DMS114 treated with DMSO at 0.1 percent for 48 hours (cell line): ENCODE measurements around the gene ZFHX3.

Experiments
- DNase-seq: peaks from one replicate; lab custom pipeline; 2025; ENCODE audit not compliant: unreplicated experiment; lab: John Stamatoyannopoulos, UW

ZFHX3 gene

GRCh38 chr16:72886346-72886974, 161.5 kb downstream of the ZFHX3 start:
- no peak for DNase-seq

DNA sequence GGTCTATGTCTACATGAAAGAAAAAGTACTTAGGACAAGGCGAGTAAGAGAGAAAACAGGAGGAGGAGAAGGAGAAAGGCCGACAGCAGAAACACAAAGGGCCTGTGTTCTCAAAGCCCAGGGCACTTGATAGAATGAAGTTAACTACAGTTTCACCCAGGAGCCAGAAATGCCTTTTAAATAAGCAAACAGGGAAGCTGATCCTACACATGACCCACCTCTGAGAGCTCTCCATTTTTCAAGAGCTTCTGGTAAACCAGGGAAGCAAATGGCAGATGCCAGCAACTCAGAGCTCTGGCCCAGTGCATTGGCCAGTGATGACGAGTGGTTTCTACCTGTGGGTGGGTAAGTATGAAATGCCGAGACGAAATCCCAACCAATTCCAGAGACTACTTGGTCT, 163.4 kb downstream of the ZFHX3 start:
- no peak for DNase-seq

GRCh38 chr16:72884037-72884436, 163.9 kb downstream of the ZFHX3 start:
- DNase-seq, result no peak

GRCh38 chr16:72879846-72880245, 168.1 kb downstream of the ZFHX3 start:
- no peak for DNase-seq

DNA sequence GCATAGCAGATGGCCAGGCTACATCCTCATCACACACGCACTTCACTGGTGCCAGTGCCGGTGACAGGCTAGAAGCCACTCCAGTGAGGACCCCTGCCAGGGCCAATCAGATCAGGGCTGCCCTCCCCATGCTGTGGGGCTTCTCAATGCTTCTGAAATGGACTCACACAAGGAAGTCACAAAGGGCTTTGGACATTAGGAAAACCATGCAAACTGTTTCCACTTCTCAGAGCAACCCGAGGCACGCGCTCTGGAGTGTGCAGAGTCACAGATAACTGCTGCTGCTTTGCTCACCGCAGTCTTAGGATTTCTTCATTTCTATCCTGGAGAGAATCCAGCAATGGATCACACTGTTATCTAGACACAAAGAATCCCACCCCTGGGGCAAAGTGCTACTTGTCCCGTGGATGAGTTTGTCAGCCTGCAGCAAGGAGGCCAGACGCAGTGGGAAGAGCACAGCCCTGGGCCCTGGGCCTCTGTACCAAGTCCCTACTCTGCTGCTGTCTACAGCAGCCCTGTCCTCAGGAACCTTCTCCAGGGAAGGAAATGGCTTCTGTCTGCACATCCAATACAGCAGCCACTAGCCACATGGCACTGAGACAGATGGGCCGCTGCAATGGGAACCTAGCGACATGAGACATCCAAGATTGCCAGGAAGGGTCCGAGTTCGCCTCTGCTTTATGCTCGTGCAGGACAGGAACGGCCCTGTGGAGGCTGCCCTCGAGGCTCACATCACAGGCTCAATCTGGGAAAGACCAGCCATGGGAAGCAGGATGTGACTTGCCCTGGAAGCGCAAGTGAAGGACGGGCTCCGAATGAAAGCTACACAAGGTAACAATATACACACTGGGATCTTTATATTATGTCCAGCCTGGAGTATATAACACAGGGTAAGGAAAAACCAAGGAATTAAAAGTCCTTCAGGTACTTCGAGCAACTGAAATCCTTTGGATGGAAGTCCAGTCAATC, 169.3 kb downstream of the ZFHX3 start:
- DNase-seq, result no peak

- DNase-seq, result no peak
Measured at GRCh38 chr16:72877374-72878028, 170.4 kb downstream of the ZFHX3 start.

DNA sequence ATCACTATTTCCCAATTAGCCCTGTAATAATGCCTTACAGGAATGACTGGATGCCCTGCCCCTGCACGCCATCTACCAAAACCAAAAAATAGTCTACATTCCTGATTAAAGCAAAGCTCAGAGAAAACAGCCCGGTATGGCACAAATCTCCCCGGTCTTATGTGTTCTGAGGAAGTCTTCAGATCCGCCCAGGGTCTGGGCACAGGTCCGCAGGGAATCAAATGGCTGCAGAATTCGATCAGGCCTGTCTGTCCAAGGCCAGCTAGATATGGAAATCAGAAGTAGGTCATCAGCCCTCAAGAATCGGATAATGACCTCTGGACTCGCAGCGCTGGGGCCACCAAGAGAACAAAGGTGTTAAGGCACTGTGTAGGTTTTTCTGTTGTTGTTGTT, 171.0 kb downstream of the ZFHX3 start:
- DNase-seq, result no peak

DNA sequence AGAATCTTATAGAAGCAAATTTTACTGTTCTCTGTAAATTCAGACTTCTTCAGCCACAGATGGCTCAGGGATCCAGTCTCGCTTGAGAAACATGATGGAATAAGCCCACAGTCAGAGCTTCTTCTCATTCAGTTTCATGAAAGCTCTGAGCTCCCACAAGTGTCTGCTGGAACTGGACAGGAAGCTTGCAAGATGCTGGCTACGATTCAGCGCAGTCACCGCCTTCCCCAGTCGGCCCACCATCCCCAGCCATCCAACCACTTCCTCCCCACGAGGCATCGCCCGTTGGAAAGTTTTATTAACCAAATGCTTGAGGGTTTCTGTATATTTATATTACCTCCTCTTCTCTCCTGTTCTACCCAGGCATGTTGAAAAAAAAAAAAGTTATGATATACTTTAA, 171.7 kb downstream of the ZFHX3 start:
- DNase-seq, result no peak

GRCh38 chr16:72875291-72876031, 172.5 kb downstream of the ZFHX3 start:
- no peak for DNase-seq

- DNase-seq, result no peak
Measured at GRCh38 chr16:72873853-72874252, 174.1 kb downstream of the ZFHX3 start.

GRCh38 chr16:72873044-72873443, 174.9 kb downstream of the ZFHX3 start:
- DNase-seq, result no peak

- DNase-seq, result no peak
Measured at GRCh38 chr16:72865835-72866234, 182.1 kb downstream of the ZFHX3 start.

- no peak for DNase-seq
Measured at GRCh38 chr16:72865258-72865657, 182.7 kb downstream of the ZFHX3 start.

GRCh38 chr16:72864130-72864833, 183.6 kb downstream of the ZFHX3 start:
- no peak for DNase-seq

GRCh38 chr16:72862090-72862489, 185.8 kb downstream of the ZFHX3 start:
- DNase-seq, result no peak

GRCh38 chr16:72860726-72861562, 187.0 kb downstream of the ZFHX3 start:
- DNase-seq, result no peak

GRCh38 chr16:72859581-72859980, 188.3 kb downstream of the ZFHX3 start:
- DNase-seq, result no peak

DNA sequence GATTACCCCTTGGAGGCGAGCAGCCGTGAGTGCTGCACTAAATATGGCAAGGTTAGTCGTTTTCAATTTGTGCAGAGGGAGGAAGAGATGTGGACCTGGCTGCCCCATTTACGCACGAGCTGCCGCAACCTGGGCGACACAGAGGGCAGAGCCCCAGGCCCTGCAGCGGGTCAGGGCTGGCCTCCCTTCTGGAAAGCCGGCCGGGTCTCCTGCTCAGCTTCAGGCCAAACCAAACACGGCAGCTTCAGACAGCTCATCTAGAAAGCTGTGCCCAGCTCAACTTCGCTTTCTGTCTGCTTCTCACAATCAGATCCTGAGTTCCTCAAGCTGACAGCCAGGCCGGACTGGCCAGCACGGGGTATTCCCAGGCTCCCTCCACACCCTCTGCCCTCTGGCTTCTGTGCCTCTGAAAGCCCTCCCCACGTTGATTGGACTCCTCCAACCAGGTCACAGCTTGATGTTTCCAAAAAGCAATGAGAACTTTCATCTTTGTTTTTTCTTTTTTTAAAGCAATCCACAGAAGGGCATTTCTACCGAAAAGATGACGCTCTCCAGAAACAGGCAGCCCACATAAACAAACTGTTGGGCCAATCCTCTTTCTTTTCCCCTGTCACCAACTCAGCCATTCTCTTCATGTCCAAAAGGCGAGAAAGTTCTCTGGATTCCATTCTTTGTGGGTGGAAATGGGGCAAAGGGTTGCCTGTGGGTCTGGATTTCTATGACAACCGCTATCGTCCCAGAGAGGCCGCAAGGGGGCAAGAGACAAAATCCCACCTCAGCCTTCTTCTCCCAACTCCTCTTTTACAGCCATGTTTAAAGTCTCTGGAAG, 189.0 kb downstream of the ZFHX3 start:
- DNase-seq, result no peak
